DOHH2 (cell line): ENCODE results near the gene ST13.

Experiments
- H3F3A ChIP-seq: fragments of 200-600 bp; sonication (generic), shearing (Covaris generic); 2 replicates; pipeline ENCODE4 v1.6.0; 2016; ENCODE audit warnings: antibody characterized with exemption, mild to moderate bottlenecking; ENCODE audit not compliant: control insufficient read depth, insufficient read depth
- H3K27ac ChIP-seq: fragments of 200-600 bp; sonication (generic); 2 replicates; pipeline ENCODE4 v1.5.1; 2014; ENCODE audit warnings: low read depth, mild to moderate bottlenecking, low read length, moderate library complexity
- H3K27me3 ChIP-seq: fragments of 200-600 bp; sonication (generic); 2 replicates; pipeline ENCODE4 v1.6.1; 2014; ENCODE audit warnings: mild to moderate bottlenecking, low read length, mixed read lengths; ENCODE audit not compliant: control insufficient read depth
- H3K36me3 ChIP-seq: fragments of 200-600 bp; sonication (generic); 2 replicates; pipeline ENCODE4 v1.6.1; 2014; ENCODE audit warnings: mild to moderate bottlenecking, low read length, moderate library complexity, mixed read lengths; ENCODE audit not compliant: control insufficient read depth
- H3K4me1 ChIP-seq: fragments of 200-600 bp; sonication (generic); 2 replicates; pipeline ENCODE4 v1.6.1; 2014; ENCODE audit warnings: mild to moderate bottlenecking, low read length, mixed read lengths; ENCODE audit not compliant: control insufficient read depth
- H3K4me2 ChIP-seq: fragments of 200-600 bp; sonication (generic); 2 replicates; pipeline ENCODE4 v1.6.0; 2014; ENCODE audit warnings: mild to moderate bottlenecking, low read length, moderate library complexity
- H3K4me3 ChIP-seq: fragments of 200-600 bp; sonication (generic); 2 replicates; pipeline ENCODE4 v1.5.1; 2014; ENCODE audit warnings: mild to moderate bottlenecking, low read length, mixed read lengths
- H3K79me2 ChIP-seq: fragments of 200-600 bp; sonication (generic); 2 replicates; pipeline ENCODE4 v1.6.1; 2014; ENCODE audit warnings: mild to moderate bottlenecking, low read length, mixed read lengths; ENCODE audit not compliant: control insufficient read depth
- H3K9me2 ChIP-seq: fragments of 200-600 bp; sonication (generic); replicated peaks from 2 replicates; pipeline ENCODE4 v1.6.1; 2014; ENCODE audit warnings: mild to moderate bottlenecking, low read length, mixed read lengths; ENCODE audit not compliant: control insufficient read depth
- H3K9me3 ChIP-seq: fragments of 200-600 bp; sonication (generic); 2 replicates; pipeline ENCODE4 v1.6.1; 2014; ENCODE audit warnings: antibody characterized with exemption, low read length, mixed read lengths; ENCODE audit not compliant: control insufficient read depth, insufficient read depth
- H4K20me1 ChIP-seq: fragments of 200-600 bp; sonication (generic); 2 replicates; pipeline ENCODE4 v1.6.0; 2014; ENCODE audit warnings: low read depth, mild to moderate bottlenecking, antibody characterized with exemption, low read length, moderate library complexity; ENCODE audit not compliant: control insufficient read depth, insufficient read depth
- CTCF ChIP-seq: fragments of 200-600 bp; sonication (generic); IDR thresholded peaks from one replicate; pipeline ENCODE4 v1.5.1; 2014; ENCODE audit warnings: antibody characterized with exemption, mild to moderate bottlenecking, low read depth, low read length; ENCODE audit not compliant: poor library complexity, severe bottlenecking
- EZH2phosphoT487 ChIP-seq: fragments of 200-600 bp; sonication (generic); IDR thresholded peaks from 2 replicates; pipeline ENCODE4 v1.6.1; 2017; ENCODE audit warnings: borderline replicate concordance, mild to moderate bottlenecking, antibody characterized with exemption, low read length, moderate library complexity, mixed read lengths

Gene ST13

DNA sequence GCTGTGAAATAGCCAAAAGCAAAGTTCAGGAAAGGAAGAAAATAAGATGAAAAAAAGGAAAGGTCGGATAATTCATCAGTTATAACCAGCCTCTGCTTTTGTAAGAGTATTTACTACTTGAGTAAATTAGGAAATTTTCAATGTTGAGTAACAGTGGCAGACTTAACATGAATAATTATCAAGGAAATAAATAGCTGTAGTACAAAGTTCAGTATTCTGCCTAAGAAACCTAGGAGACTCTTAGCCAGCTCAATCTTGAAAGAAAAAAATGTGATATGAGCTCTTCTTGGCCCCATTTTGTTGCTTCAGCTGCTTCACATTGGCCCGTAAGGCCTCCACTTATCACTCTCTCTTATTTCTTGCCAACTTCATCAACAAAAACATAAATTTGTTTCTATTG, 22.5 kb upstream of the ST13 start:
- no peaks in the 10 kb centered on the region for H3K9me2 ChIP-seq
- H4K20me1 ChIP-seq: no peaks in the 10 kb centered on the region
- H3K36me3 ChIP-seq: peaks cover 16% of the 10 kb centered on the region
- no peaks in the 10 kb centered on the region for H3K79me2 ChIP-seq
- no peaks in the 10 kb centered on the region for H3K9me3 ChIP-seq
- H3K4me3 ChIP-seq: no peak overlapping the region
- TF ChIP-seq EZH2phosphoT487 (no peak), CTCF (no peak)
- H3K27ac ChIP-seq: no peak overlapping the region
- no peaks in the 10 kb centered on the region for H3F3A ChIP-seq
- H3K4me2 ChIP-seq: no peak overlapping the region
- H3K4me1 ChIP-seq: 0 out of 2 replicates have a peak, but pooled peaks cover 2% of the 10 kb centered on the region
- H3K27me3 ChIP-seq: no peaks in the 10 kb centered on the region

GRCh38 chr22:40877488-40877887, 21.0 kb upstream of the ST13 start:
- Histone ChIP-seq H3K4me3 (no peak overlapping the region), H3K4me1 (0 out of 2 replicates have a peak, but pooled peaks cover 2% of the 10 kb centered on the region), H3K9me2 (no peaks in the 10 kb centered on the region), H3K27ac (no peak overlapping the region), H3K27me3 (no peaks in the 10 kb centered on the region), H3K36me3 (peaks cover 9% of the 10 kb centered on the region), H3K4me2 (no peak overlapping the region), H4K20me1 (no peaks in the 10 kb centered on the region), H3K9me3 (no peaks in the 10 kb centered on the region), H3K79me2 (no peaks in the 10 kb centered on the region), H3F3A (no peaks in the 10 kb centered on the region)
- TF ChIP-seq CTCF (no peak), EZH2phosphoT487 (no peak)

GRCh38 chr22:40876907-40877306, 20.5 kb upstream of the ST13 start:
- H3K9me3 ChIP-seq: no peaks in the 10 kb centered on the region
- H3K9me2 ChIP-seq: no peaks in the 10 kb centered on the region
- no peaks in the 10 kb centered on the region for H3K27me3 ChIP-seq
- H3K79me2 ChIP-seq: no peaks in the 10 kb centered on the region
- no peak overlapping the region for H3K27ac ChIP-seq
- peaks cover 7% of the 10 kb centered on the region; the same call in 1 of the 2 replicates for H3K36me3 ChIP-seq
- TF ChIP-seq EZH2phosphoT487: no peak
- no peak for TF ChIP-seq CTCF
- H3K4me3 ChIP-seq: no peak overlapping the region
- no peaks in the 10 kb centered on the region for H3F3A ChIP-seq
- H3K4me2 ChIP-seq: no peak overlapping the region
- H4K20me1 ChIP-seq: no peaks in the 10 kb centered on the region
- H3K4me1 ChIP-seq: 0 out of 2 replicates have a peak, but pooled peaks cover 2% of the 10 kb centered on the region
